Stimulated activated CD8-positive, alpha-beta memory T cell treated with anti-CD3 and anti-CD28 coated beads, Interleukin-4, amount 100 ng/mL, for 48 hours (primary cell): ENCODE results near the gene ICA1.

Experiments used
- DNase-seq: peaks from one replicate; pipeline ENCODE4 v3.0.0-alpha.2; 2020

ICA1 gene

GRCh38 chr7:8226501-8226900 lies 35.5 kb downstream of the ICA1 start:
- DNase-seq, result no peak

GRCh38 chr7:8221567-8221966 lies 40.4 kb downstream of the ICA1 start:
- no peak for DNase-seq

- no peak for DNase-seq
Measured at GRCh38 chr7:8221101-8221495, 40.9 kb downstream of the ICA1 start.

GRCh38 chr7:8220376-8221100 lies 41.4 kb downstream of the ICA1 start:
- DNase-seq, result no peak

- no peak for DNase-seq
Measured at GRCh38 chr7:8217200-8218068, 44.5 kb downstream of the ICA1 start.

- no peak for DNase-seq
Measured at GRCh38 chr7:8216334-8216690, 45.7 kb downstream of the ICA1 start.

- DNase-seq, result no peak
Measured at GRCh38 chr7:8215648-8216333, 46.2 kb downstream of the ICA1 start.

- no peak for DNase-seq
Measured at GRCh38 chr7:8214244-8214824, 47.6 kb downstream of the ICA1 start.

- DNase-seq, result no peak
Measured at GRCh38 chr7:8213381-8213780, 48.6 kb downstream of the ICA1 start.

- DNase-seq, result no peak
Measured at GRCh38 chr7:8212638-8213037, 49.3 kb downstream of the ICA1 start.

GRCh38 chr7:8211725-8212096 lies 50.3 kb downstream of the ICA1 start:
- no peak for DNase-seq

GRCh38 chr7:8210845-8211724 lies 50.9 kb downstream of the ICA1 start:
- no peak for DNase-seq

- DNase-seq, result no peak
Measured at GRCh38 chr7:8209353-8209752, 52.6 kb downstream of the ICA1 start.

GRCh38 chr7:8208816-8209215 lies 53.2 kb downstream of the ICA1 start:
- DNase-seq, result no peak

- DNase-seq, result no peak
Measured at GRCh38 chr7:8206956-8207355, 55.0 kb downstream of the ICA1 start.

GRCh38 chr7:8205537-8205936 lies 56.4 kb downstream of the ICA1 start:
- DNase-seq, result no peak

- DNase-seq, result no peak
Measured at GRCh38 chr7:8205031-8205387, 57.0 kb downstream of the ICA1 start.

- DNase-seq, result no peak
Measured at GRCh38 chr7:8204339-8205030, 57.5 kb downstream of the ICA1 start.

- DNase-seq, result no peak
Measured at GRCh38 chr7:8201846-8202441, 60.0 kb downstream of the ICA1 start.

- no peak for DNase-seq
Measured at GRCh38 chr7:8200717-8201116, 61.2 kb downstream of the ICA1 start.

GRCh38 chr7:8200316-8200715 lies 61.7 kb downstream of the ICA1 start:
- DNase-seq, result no peak
